ENCODE data around the gene CDCP2.

DNA sequence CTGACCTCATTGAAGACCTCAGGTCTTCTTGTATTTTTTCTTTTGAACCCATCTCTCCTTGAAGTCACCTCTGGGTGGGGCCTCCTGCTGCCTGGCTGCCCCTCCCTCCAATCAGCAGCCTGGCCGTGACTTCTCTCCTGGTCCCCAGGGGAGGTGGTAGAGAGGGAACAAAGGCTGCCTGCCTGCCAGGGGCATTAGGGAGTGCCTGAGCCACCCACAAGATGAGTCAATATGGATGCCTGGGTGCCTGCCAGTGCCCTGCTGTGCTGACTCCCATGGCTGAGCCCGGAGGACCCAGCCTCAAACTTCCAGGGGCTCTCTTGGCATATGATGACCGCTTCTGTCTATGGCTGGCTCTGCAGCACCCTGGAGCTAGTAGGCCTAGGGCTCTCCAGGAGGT lies 5.3 kb upstream of the CDCP2 start:
- TF ChIP-seq POLR2A (IDR thresholded peaks at IDR 0.05) (no peak), POLR2AphosphoS5 (IDR thresholded peaks at IDR 0.05; ENCODE audit: insufficient read depth in 1 of 2, low read depth in 1 of 2) (peak in 1 of 2 donors; percentile 23)
- TF ChIP-seq, protein P1, sequence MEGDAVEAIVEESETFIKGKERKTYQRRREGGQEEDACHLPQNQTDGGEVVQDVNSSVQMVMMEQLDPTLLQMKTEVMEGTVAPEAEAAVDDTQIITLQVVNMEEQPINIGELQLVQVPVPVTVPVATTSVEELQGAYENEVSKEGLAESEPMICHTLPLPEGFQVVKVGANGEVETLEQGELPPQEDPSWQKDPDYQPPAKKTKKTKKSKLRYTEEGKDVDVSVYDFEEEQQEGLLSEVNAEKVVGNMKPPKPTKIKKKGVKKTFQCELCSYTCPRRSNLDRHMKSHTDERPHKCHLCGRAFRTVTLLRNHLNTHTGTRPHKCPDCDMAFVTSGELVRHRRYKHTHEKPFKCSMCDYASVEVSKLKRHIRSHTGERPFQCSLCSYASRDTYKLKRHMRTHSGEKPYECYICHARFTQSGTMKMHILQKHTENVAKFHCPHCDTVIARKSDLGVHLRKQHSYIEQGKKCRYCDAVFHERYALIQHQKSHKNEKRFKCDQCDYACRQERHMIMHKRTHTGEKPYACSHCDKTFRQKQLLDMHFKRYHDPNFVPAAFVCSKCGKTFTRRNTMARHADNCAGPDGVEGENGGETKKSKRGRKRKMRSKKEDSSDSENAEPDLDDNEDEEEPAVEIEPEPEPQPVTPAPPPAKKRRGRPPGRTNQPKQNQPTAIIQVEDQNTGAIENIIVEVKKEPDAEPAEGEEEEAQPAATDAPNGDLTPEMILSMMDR (IDR thresholded peaks at IDR 0.05) = no peak
